ENCODE data around the gene PTPN14. TPM values are rescaled to one million over a fixed set of nuclear protein-coding genes. Genes with fewer than 3 reads are reported as not detected.

The PTPN14 gene
- total RNA-seq, 1 experiment from 2014 or later: 243 TPM

DNA sequence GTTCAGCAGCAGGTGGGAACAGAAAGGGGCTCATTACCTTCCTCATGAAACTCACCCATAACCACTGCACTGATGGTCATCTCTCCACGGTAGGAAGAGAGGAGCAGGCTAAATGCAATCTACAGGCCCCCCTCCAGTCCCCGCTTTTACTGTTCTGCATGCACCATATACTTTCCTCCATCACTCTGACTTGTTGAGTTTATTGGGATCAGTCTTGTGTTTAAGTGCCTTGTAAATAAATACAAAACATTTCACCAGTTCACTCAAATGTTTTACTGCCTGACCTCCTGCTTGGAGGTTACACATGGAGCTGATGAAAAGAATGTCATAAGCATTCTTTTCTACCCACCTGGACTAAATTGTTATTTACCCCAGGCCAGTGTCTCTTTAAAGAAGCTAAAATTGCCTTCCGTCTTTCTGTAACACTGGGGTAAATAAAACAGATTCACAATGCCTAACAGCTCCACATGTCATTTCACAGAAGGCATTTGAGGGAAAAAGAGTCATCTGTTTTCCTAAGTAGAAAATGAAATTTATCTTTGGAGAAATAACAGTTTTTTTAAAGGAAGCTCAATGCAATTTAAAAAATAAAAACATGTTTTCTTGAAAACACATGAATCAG lies 30.7 kb downstream of the PTPN14 start:
- peak overlapping the region; percentile 7 for H3K27ac Mint-ChIP-seq (ENCODE audit: low read depth, unreplicated experiment)
- H3K9me3 Mint-ChIP-seq (ENCODE audit: unreplicated experiment): no peaks in the 10 kb centered on the region
- DNase-seq (ENCODE audit: unreplicated experiment): no peak
- no peak overlapping the region for H3K4me3 Mint-ChIP-seq (ENCODE audit: unreplicated experiment)
- no peaks in the 10 kb centered on the region for H3K27me3 Mint-ChIP-seq (ENCODE audit: insufficient read depth, unreplicated experiment)
- TF ChIP-seq, protein P1, sequence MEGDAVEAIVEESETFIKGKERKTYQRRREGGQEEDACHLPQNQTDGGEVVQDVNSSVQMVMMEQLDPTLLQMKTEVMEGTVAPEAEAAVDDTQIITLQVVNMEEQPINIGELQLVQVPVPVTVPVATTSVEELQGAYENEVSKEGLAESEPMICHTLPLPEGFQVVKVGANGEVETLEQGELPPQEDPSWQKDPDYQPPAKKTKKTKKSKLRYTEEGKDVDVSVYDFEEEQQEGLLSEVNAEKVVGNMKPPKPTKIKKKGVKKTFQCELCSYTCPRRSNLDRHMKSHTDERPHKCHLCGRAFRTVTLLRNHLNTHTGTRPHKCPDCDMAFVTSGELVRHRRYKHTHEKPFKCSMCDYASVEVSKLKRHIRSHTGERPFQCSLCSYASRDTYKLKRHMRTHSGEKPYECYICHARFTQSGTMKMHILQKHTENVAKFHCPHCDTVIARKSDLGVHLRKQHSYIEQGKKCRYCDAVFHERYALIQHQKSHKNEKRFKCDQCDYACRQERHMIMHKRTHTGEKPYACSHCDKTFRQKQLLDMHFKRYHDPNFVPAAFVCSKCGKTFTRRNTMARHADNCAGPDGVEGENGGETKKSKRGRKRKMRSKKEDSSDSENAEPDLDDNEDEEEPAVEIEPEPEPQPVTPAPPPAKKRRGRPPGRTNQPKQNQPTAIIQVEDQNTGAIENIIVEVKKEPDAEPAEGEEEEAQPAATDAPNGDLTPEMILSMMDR (IDR thresholded peaks at IDR 0.05; ENCODE audit: unreplicated experiment): no peak
- CTCF ChIA-PET: interaction anchor here (0.7 to 1.6 kb wide), 5 partner anchors 17 to 118 kb away, joined by 3 to 7 read pairs (median 3); no protein-coding TSS in a partner anchor
- H3K36me3 Mint-ChIP-seq (ENCODE audit: insufficient read depth, unreplicated experiment): peaks cover 27% of the 10 kb centered on the region
- peaks cover 74% of the 10 kb centered on the region for H3K4me1 Mint-ChIP-seq (ENCODE audit: insufficient read depth, unreplicated experiment)
- no TSS peak for BruUV-seq (replicated peaks)
- intact Hi-C loops (cut with micrococcal nuclease): no loop called here
- POLR2A ChIA-PET: interaction anchor here (0.6 to 2.7 kb wide), 13 partner anchors 10 to 584 kb away, joined by 3 to 9 read pairs (median 3); no protein-coding TSS in a partner anchor

DNA sequence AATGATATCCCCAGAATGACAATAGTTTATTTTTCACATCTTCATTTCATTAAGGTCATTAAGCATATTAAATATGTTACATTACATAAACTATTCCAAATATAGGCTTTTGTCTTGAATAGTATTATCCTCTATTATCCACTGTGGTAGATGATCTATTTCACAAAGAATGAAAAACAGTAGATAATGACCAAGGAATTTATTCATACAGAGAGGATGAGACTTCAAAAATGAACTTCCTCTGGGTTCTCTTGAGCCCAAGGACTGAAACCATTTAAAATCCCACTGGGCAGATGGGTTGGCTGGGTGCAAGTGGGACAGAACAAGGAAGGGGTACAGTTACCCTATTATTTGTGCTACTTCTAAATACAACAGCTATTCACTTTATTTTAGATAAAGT lies 33.0 kb downstream of the PTPN14 start:
- H3K4me1 Mint-ChIP-seq (ENCODE audit: insufficient read depth, unreplicated experiment): peaks cover 81% of the 10 kb centered on the region
- DNase-seq (ENCODE audit: unreplicated experiment): no peak
- no peak overlapping the region for H3K4me3 Mint-ChIP-seq (ENCODE audit: unreplicated experiment)
- no TSS peak for BruUV-seq (replicated peaks)
- H3K27me3 Mint-ChIP-seq (ENCODE audit: insufficient read depth, unreplicated experiment): no peaks in the 10 kb centered on the region
- ChIA-PET POLR2A (interaction anchor here (1.3 to 4.2 kb wide), 5 partner anchors 8 to 71 kb away, joined by 3 to 35 read pairs (median 3); no protein-coding TSS in a partner anchor), CTCF (interaction anchor here (0.9 to 3.0 kb wide), 5 partner anchors 8 to 304 kb away, joined by 3 to 11 read pairs (median 3); no protein-coding TSS in a partner anchor)
- intact Hi-C loops (cut with micrococcal nuclease): no loop called here
- TF ChIP-seq, protein P1 (IDR thresholded peaks at IDR 0.05; ENCODE audit: unreplicated experiment): no peak
- H3K9me3 Mint-ChIP-seq (ENCODE audit: unreplicated experiment): no peaks in the 10 kb centered on the region
- peak overlapping the region; percentile 46 for H3K27ac Mint-ChIP-seq (ENCODE audit: low read depth, unreplicated experiment)
- peaks cover 28% of the 10 kb centered on the region for H3K36me3 Mint-ChIP-seq (ENCODE audit: insufficient read depth, unreplicated experiment)

DNA sequence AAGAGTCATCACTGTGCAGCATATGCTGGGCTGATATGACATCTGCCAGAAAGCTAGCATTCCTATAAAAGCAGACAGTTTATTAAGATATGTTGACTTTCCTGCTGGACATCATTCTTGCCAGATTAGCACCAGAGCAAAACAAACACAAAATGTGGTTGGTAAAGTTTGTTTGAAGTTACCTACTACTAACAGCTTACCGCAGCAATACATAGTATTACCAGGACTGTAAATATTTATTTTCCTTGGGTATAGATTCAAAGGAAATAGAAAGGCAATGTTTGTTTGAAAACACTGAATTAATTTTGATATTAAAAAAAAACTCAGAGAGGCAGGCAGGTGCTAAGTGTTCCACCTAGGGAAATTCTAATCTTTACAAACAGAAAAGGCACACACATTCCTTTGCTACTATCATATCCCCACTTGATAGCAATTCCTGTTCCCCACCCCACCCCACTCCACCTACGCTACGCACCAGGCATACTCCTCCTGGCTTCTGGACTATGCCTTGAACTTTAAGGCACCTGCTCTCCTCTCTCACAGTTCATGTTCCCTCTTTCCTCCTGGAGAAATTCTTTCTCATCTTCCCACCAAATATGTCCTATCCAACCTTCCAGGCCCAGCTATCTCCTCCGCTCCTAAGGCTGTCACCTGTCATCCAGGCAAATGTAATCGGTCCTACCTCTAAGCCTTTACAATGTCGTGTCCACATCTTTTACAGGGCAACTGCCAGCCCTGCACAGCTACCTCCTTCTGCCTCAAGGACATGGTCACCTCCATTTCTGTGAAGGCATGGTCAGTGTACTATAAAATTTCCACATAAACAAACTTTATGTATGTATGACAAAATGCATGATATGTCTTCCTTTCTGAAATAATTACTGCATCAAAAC lies 34.7 kb downstream of the PTPN14 start:
- intact Hi-C loops (cut with micrococcal nuclease): no loop called here
- no peaks in the 10 kb centered on the region for H3K27me3 Mint-ChIP-seq (ENCODE audit: insufficient read depth, unreplicated experiment)
- DNase-seq (ENCODE audit: unreplicated experiment): no peak
- BruUV-seq (replicated peaks): no TSS peak
- CTCF ChIA-PET: interaction anchor here (0.5 to 3.0 kb wide), 20 partner anchors 8 to 1919 kb away, joined by 3 to 11 read pairs (median 3); no protein-coding TSS in a partner anchor
- POLR2A ChIA-PET: interaction anchor here (0.6 to 4.2 kb wide), 22 partner anchors 9 to 101 kb away, joined by 3 to 35 read pairs (median 6); no protein-coding TSS in a partner anchor
- H3K27ac Mint-ChIP-seq (ENCODE audit: low read depth, unreplicated experiment): peak overlapping the region; percentile 78
- peak overlapping the region; percentile 38 for H3K4me3 Mint-ChIP-seq (ENCODE audit: unreplicated experiment)
- peaks cover 34% of the 10 kb centered on the region for H3K36me3 Mint-ChIP-seq (ENCODE audit: insufficient read depth, unreplicated experiment)
- TF ChIP-seq, protein P1 (IDR thresholded peaks at IDR 0.05; ENCODE audit: unreplicated experiment): no peak
- H3K9me3 Mint-ChIP-seq (ENCODE audit: unreplicated experiment): peaks cover 7% of the 10 kb centered on the region
- peaks cover 87% of the 10 kb centered on the region for H3K4me1 Mint-ChIP-seq (ENCODE audit: insufficient read depth, unreplicated experiment)

All from MCF 10A (cell line).